NCI-H2029 (cell line): ENCODE results near the gene HS6ST2.

ENCODE experiments used
- DNase-seq: peaks from one replicate; lab custom pipeline; 2025; lab: John Stamatoyannopoulos, UW

HS6ST2 gene

GRCh38 chrX:132740316-132741123, 217.9 kb downstream of the HS6ST2 start:
- DNase-seq, result no peak

GRCh38 chrX:132738951-132739350, 219.5 kb downstream of the HS6ST2 start:
- no peak for DNase-seq

GRCh38 chrX:132737743-132738142, 220.7 kb downstream of the HS6ST2 start:
- DNase-seq, result no peak

GRCh38 chrX:132732236-132732635, 226.2 kb downstream of the HS6ST2 start:
- DNase-seq, result peak; percentile 45

- no peak for DNase-seq
These were observed 227.7 kb downstream of the HS6ST2 start for GRCh38 chrX:132730726-132731125.

- no peak for DNase-seq
These were observed 228.2 kb downstream of the HS6ST2 start for GRCh38 chrX:132730266-132730665.

- DNase-seq, result no peak
These were observed 230.1 kb downstream of the HS6ST2 start for GRCh38 chrX:132728296-132728695.

- DNase-seq, result peak; percentile 37
These were observed 239.9 kb downstream of the HS6ST2 start for GRCh38 chrX:132718431-132718958.

GRCh38 chrX:132716006-132716405, 242.4 kb downstream of the HS6ST2 start:
- DNase-seq, result no peak

- no peak for DNase-seq
These were observed 243.5 kb downstream of the HS6ST2 start for GRCh38 chrX:132714913-132715312.

- DNase-seq, result no peak
These were observed 246.1 kb downstream of the HS6ST2 start for GRCh38 chrX:132712350-132712749.

- no peak for DNase-seq
These were observed 247.7 kb downstream of the HS6ST2 start for GRCh38 chrX:132710656-132711155.

GRCh38 chrX:132708529-132708928, 249.9 kb downstream of the HS6ST2 start:
- DNase-seq, result no peak

- DNase-seq, result no peak
These were observed 253.7 kb downstream of the HS6ST2 start for GRCh38 chrX:132704769-132705168.

- DNase-seq, result no peak
These were observed 264.0 kb downstream of the HS6ST2 start for GRCh38 chrX:132694382-132694781.

GRCh38 chrX:132692526-132692925, 265.9 kb downstream of the HS6ST2 start:
- no peak for DNase-seq

GRCh38 chrX:132692066-132692465, 266.4 kb downstream of the HS6ST2 start:
- no peak for DNase-seq

- no peak for DNase-seq
These were observed 268.5 kb downstream of the HS6ST2 start for GRCh38 chrX:132689612-132690563.

GRCh38 chrX:132685276-132685675, 273.2 kb downstream of the HS6ST2 start:
- no peak for DNase-seq

- DNase-seq, result no peak
These were observed 281.2 kb downstream of the HS6ST2 start for GRCh38 chrX:132677233-132677716.

GRCh38 chrX:132676561-132677186, 281.8 kb downstream of the HS6ST2 start:
- DNase-seq, result no peak

- no peak for DNase-seq
These were observed 282.3 kb downstream of the HS6ST2 start for GRCh38 chrX:132676102-132676501.
